Adrenal gland (tissue), 12 donors: ENCODE measurements around the gene LY6G6D. TPM values are rescaled to one million over a fixed set of nuclear protein-coding genes. Genes with fewer than 3 reads are reported as not detected.

Source experiments
- DNase-seq, 7 donors: peaks; one replicate each; pipeline ENCODE4 v3.0.0-alpha.2; 2019 to 2020
- H3K27ac ChIP-seq, 5 donors: fragments of 200-600 bp; sonication (generic) in 4 of 5; 1 replicate in 3 of 5; 2 replicates in 2 of 5; pipeline versions ENCODE4 v1.5.1 to v1.8.0; 2016 to 2020; ENCODE audit warnings: mild to moderate bottlenecking in 1 of 5
- H3K27me3 ChIP-seq: fragments of 200-600 bp; 2 replicates; pipeline ENCODE4 v1.8.0; 2021
- H3K36me3 ChIP-seq, 2 donors: fragments of 200-600 bp; replicated peaks in 1 of 2; 1 replicate in 1 of 2; 2 replicates in 1 of 2; pipeline versions ENCODE4 v1.5.1 to v1.8.0; 2018 to 2022
- H3K4me1 ChIP-seq, 2 donors: fragments of 200-600 bp; replicated peaks in 1 of 2; 1 replicate in 1 of 2; 2 replicates in 1 of 2; pipeline versions ENCODE4 v1.5.1 to v1.8.0; 2018 to 2021
- H3K4me3 ChIP-seq, 4 donors: fragments of 200-600 bp; sonication (generic) in 3 of 4; one replicate each; pipeline ENCODE4 v1.5.1; 2016 to 2018
- H3K9me3 ChIP-seq, 3 donors: fragments of 200-600 bp; sonication (generic) in 1 of 3; replicated peaks in 1 of 3; 1 replicate in 2 of 3; 2 replicates in 1 of 3; pipeline versions ENCODE4 v1.5.1 to v1.8.0; 2016 to 2021
- POLR2A ChIP-seq, 2 donors: fragments of 450-650 bp; IDR thresholded peaks; one replicate each; pipeline ENCODE4 v1.6.1; 2017; ENCODE audit warnings: antibody characterized with exemption in 2 of 2, mild to moderate bottlenecking in 2 of 2, moderate library complexity in 1 of 2
- WGBS, 4 donors: extraction: QIAGEN DNeasy Blood & Tissue Kit in 2 of 4; methylation state at CpG; one replicate each; pipeline versions ENCODE4 v1.1.5 to v1.1.7; 2013 to 2017; 5-methylcytosine and 5-hydroxymethylcytosine counted together
- intact Hi-C, 2 donors: fragments of 100-400 bp; cut with DNase I; formaldehyde crosslinking; loops; one replicate each; pipeline versions ENCODE4 v1.14.1 to v1.15.0; 2022 to 2023
- polyA plus RNA-seq, 3 donors: library from polyadenylated mRNA; stranded (reverse); fragments of 200-250 nt in 2 of 3; fragments of 350-450 nt in 1 of 3; fragmentation: Illumina TruSeq in 1 of 3; extraction: RNeasy Lipid Tissue Mini Kit (QIAGEN cat#74804) in 1 of 3; gene quantifications; one replicate each; pipeline ENCODE4 v1.2.3, GENCODE V29; 2013 to 2014
- total RNA-seq, 9 donors: library from RNA; depleted of rRNA in 4 of 9; stranded (reverse); fragments of >200 nt in 4 of 9; fragments of 120-200 nt in 1 of 9; fragmentation: NEBNext Ultra II Directional in 1 of 9; extraction: Animal tissue kit (Norgen Biotek cat#: 25700) in 1 of 9; gene quantifications; one replicate each; pipeline versions ENCODE4 v1.1.0 to v1.2.4, GENCODE V29; 2013 to 2023
- TF ChIP-seq, protein P1 (sequence below), 6 experiments: fragments of 450-650 bp in 4 of 6; fragments of 200-600 bp in 2 of 6; sonication (generic) in 1 of 6; IDR thresholded peaks; 1 replicate in 5 of 6; 2 replicates in 1 of 6; pipeline versions ENCODE4 v1.5.1 to v1.8.0; 2016 to 2021; ENCODE audit warnings: antibody characterized with exemption in 6 of 6, mild to moderate bottlenecking in 2 of 6, moderate library complexity in 1 of 6
- donor health status: healthy with polysubstance abuse.
- donor health status: Bipolar disorder and iron deficiency.
- donor health status: DM: yes; HTN: yes; CAD: no.
- donor health status: DM: no; HTN: no; CAD: no.
- donor health status: DM: no; HTN: no; CAD: no.
- donor health status: DM: yes; HTN: yes; CAD: no.

The LY6G6D gene
- total and polyA plus RNA-seq, 12 donors, result not detected

GRCh38 chr6:31690231-31691077 is 24.7 kb upstream of the LY6G6D start:
- TF ChIP-seq, protein P1, sequence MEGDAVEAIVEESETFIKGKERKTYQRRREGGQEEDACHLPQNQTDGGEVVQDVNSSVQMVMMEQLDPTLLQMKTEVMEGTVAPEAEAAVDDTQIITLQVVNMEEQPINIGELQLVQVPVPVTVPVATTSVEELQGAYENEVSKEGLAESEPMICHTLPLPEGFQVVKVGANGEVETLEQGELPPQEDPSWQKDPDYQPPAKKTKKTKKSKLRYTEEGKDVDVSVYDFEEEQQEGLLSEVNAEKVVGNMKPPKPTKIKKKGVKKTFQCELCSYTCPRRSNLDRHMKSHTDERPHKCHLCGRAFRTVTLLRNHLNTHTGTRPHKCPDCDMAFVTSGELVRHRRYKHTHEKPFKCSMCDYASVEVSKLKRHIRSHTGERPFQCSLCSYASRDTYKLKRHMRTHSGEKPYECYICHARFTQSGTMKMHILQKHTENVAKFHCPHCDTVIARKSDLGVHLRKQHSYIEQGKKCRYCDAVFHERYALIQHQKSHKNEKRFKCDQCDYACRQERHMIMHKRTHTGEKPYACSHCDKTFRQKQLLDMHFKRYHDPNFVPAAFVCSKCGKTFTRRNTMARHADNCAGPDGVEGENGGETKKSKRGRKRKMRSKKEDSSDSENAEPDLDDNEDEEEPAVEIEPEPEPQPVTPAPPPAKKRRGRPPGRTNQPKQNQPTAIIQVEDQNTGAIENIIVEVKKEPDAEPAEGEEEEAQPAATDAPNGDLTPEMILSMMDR (IDR thresholded peaks at IDR 0.05), result no peak
- no peak for TF ChIP-seq POLR2A (IDR thresholded peaks at IDR 0.05)
- no peak overlapping the region for H3K27ac ChIP-seq
- no peaks in the 10 kb centered on the region for H3K4me1 ChIP-seq
- no peaks in the 10 kb centered on the region for H3K9me3 ChIP-seq
- 61 to 72% (median 64%) methylated on average over 10 of the region's 10 CpGs for WGBS, 4 donors
- intact Hi-C loops, result no loop called here
- no peak overlapping the region for H3K4me3 ChIP-seq
- peaks cover 0 to 97% of the 10 kb centered on the region in 2 donors for H3K36me3 ChIP-seq
- H3K27me3 ChIP-seq, result no peaks in the 10 kb centered on the region
- DNase-seq, result no peak

DNA sequence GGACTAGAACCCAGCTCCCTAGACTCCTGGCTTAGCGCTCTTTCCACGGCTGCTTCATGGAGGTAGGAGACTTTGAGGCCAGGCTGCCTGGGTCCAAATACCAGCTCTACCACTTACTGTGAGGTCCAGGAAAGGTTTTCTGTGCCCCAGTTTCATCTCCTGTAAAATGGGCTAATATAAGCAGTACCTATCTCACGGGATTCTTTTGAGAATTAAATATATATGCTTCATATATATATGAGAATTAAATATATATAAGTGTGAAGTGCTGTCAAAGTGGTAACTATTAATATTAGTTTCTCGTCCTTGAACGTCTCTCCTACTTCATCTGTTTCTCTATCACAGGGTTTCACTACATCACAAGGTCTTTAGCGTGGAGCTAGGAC is 24.1 kb upstream of the LY6G6D start:
- H3K9me3 ChIP-seq, result no peaks in the 10 kb centered on the region
- WGBS, 4 donors, result 86 to 89% (median 88%) methylated on average over 6 of the region's 6 CpGs
- intact Hi-C loops, result no loop called here
- H3K27ac ChIP-seq, result no peak overlapping the region
- TF ChIP-seq POLR2A (IDR thresholded peaks at IDR 0.05), result no peak
- no peaks in the 10 kb centered on the region for H3K4me1 ChIP-seq
- H3K27me3 ChIP-seq, result no peaks in the 10 kb centered on the region
- H3K4me3 ChIP-seq, result no peak overlapping the region
- no peak for DNase-seq
- H3K36me3 ChIP-seq, result peaks cover 0 to 99% of the 10 kb centered on the region in 2 donors

DNA sequence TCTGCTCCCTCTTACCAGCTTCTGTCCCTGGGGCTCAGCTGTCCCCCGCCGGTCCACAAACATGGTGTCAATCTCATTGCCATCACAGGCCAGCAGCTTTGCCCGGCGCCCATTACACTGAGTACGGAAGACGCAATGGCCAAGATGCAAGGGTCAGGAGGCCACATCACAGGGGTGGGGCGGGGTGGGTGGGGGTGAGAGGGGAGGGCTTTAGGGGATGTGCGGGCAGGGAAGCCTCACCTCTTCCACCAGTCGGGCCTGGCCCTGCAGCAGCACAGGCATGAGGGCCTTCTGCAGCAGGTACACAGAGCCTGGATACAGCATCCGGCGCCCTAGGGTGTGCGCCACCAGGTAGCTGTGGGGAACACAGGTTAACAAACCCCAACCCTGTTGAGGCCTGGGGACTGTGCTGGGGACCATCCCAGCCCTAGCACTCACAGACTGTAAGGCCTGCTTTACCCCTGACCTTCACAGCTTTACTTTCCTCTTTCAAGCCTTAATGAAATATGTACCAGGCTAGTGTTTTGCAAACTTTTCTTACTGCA is 23.5 kb upstream of the LY6G6D start:
- Histone ChIP-seq H3K9me3 (no peaks in the 10 kb centered on the region), H3K4me1 (no peaks in the 10 kb centered on the region), H3K27ac (no peak overlapping the region), H3K4me3 (no peak overlapping the region), H3K27me3 (no peaks in the 10 kb centered on the region), H3K36me3 (peaks cover 0 to 99% of the 10 kb centered on the region in 2 donors)
- WGBS, 4 donors, result 94 to 100% (median 94%) methylated on average over 3 to 12 of the region's 12 CpGs
- intact Hi-C loops, result no loop called here
- DNase-seq, result no peak
- TF ChIP-seq, protein P1 (IDR thresholded peaks at IDR 0.05), result no peak
- no peak for TF ChIP-seq POLR2A (IDR thresholded peaks at IDR 0.05)

GRCh38 chr6:31692353-31692752 is 22.8 kb upstream of the LY6G6D start:
- intact Hi-C loops, result no loop called here
- 87 to 95% (median 89%) methylated on average over 3 to 4 of the region's 4 CpGs for WGBS, 4 donors
- Histone ChIP-seq H3K4me3 (no peak overlapping the region), H3K27ac (no peak overlapping the region), H3K27me3 (no peaks in the 10 kb centered on the region), H3K36me3 (peaks cover 0 to 99% of the 10 kb centered on the region in 2 donors), H3K4me1 (no peaks in the 10 kb centered on the region), H3K9me3 (no peaks in the 10 kb centered on the region)
- no peak for TF ChIP-seq POLR2A (IDR thresholded peaks at IDR 0.05)
- TF ChIP-seq, protein P1 (IDR thresholded peaks at IDR 0.05), result no peak
- no peak for DNase-seq
